ENCODE data around the gene CAPNS2. TPM values are rescaled to one million over a fixed set of nuclear protein-coding genes. Genes with fewer than 3 reads are reported as not detected.

Gene CAPNS2
- total RNA-seq, 3 donors from 2014 or later = 0.66 to 1.0 (median 0.96) TPM

GRCh38 chr16:55530316-55530856 lies 36.1 kb upstream of the CAPNS2 start:
- intact Hi-C loops (cut with DNase I; ENCODE audit: low total_unique reads) = no loop called here

DNA sequence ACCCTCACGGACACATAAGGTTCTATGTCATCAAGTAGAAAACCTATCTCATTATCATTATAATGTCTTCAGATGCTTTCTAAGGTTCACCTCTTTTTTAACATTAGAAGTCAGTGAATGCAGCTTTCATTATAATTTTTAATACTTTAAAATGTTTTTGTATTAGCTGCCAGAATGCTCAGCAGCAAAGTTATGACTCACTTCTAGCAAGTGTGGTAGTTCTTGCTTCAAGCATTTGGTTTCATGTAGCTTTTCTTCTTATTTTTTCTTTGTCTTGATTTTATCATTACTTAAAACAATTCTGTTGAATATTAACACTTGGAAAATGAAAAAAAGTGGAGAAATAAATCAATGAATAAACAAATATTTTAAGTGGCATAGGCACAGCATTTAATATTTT lies 34.3 kb upstream of the CAPNS2 start:
- TF ChIP-seq POLR2AphosphoS5 (IDR thresholded peaks at IDR 0.05) = no peak
- TF ChIP-seq, protein P1, sequence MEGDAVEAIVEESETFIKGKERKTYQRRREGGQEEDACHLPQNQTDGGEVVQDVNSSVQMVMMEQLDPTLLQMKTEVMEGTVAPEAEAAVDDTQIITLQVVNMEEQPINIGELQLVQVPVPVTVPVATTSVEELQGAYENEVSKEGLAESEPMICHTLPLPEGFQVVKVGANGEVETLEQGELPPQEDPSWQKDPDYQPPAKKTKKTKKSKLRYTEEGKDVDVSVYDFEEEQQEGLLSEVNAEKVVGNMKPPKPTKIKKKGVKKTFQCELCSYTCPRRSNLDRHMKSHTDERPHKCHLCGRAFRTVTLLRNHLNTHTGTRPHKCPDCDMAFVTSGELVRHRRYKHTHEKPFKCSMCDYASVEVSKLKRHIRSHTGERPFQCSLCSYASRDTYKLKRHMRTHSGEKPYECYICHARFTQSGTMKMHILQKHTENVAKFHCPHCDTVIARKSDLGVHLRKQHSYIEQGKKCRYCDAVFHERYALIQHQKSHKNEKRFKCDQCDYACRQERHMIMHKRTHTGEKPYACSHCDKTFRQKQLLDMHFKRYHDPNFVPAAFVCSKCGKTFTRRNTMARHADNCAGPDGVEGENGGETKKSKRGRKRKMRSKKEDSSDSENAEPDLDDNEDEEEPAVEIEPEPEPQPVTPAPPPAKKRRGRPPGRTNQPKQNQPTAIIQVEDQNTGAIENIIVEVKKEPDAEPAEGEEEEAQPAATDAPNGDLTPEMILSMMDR (IDR thresholded peaks at IDR 0.05) = no peak
- no peak for TF ChIP-seq POLR2A (IDR thresholded peaks at IDR 0.05)
- H3K4me3 ChIP-seq = no peak overlapping the region
- intact Hi-C loops (cut with DNase I; ENCODE audit: low total_unique reads) = no loop called here
- no peaks in the 10 kb centered on the region for H3K27me3 ChIP-seq
- no peaks in the 10 kb centered on the region for H3K4me1 ChIP-seq
- H3K27ac ChIP-seq = no peak overlapping the region
- no peak for DNase-seq (ENCODE audit: low spot score in 2 of 2)
- H3K36me3 ChIP-seq = no peaks in the 10 kb centered on the region
- H3K9me3 ChIP-seq = no peaks in the 10 kb centered on the region

More at GRCh38 chr16:55530316-55530856, 36.1 kb upstream of the CAPNS2 start:
- DNase-seq (ENCODE audit: low spot score in 2 of 2) = no peak
- Histone ChIP-seq H3K4me1 (no peaks in the 10 kb centered on the region), H3K4me3 (no peak overlapping the region), H3K27me3 (no peaks in the 10 kb centered on the region), H3K9me3 (no peaks in the 10 kb centered on the region), H3K36me3 (no peaks in the 10 kb centered on the region), H3K27ac (no peak overlapping the region)
- TF ChIP-seq, protein P1 (IDR thresholded peaks at IDR 0.05) = no peak
- TF ChIP-seq POLR2AphosphoS5 (IDR thresholded peaks at IDR 0.05) = no peak
- TF ChIP-seq POLR2A (IDR thresholded peaks at IDR 0.05) = no peak

DNA sequence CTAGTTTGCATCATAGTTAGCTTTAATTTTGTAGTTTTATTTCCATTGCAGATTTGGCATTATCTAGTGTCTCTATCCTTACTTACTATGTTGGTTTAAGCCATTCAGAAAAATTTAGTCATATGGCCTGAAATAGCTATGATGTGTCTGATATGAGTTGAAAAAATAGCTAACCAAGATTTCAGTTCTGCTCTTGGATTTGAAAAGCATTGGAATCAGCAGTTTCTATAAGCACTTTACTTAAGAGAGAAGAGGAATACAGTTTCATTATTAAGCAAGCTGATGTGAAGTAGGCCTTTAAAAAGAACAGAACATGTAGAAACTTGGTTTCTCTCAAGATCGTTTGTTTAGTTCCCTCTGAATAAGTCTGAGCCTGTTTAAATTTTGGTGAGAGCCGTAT lies 31.7 kb upstream of the CAPNS2 start:
- DNase-seq (ENCODE audit: low spot score in 2 of 2) = no peak
- no peak for TF ChIP-seq POLR2A (IDR thresholded peaks at IDR 0.05)
- no peak for TF ChIP-seq POLR2AphosphoS5 (IDR thresholded peaks at IDR 0.05)
- TF ChIP-seq, protein P1 (IDR thresholded peaks at IDR 0.05) = no peak
- intact Hi-C loops (cut with DNase I; ENCODE audit: low total_unique reads) = no loop called here

GRCh38 chr16:55539049-55539448 lies 27.4 kb upstream of the CAPNS2 start:
- DNase-seq (ENCODE audit: low spot score in 2 of 2) = no peak
- Histone ChIP-seq H3K4me3 (no peak overlapping the region), H3K36me3 (no peaks in the 10 kb centered on the region), H3K27ac (peak overlapping the region in 1 of 2 donors; percentile 68), H3K4me1 (no peaks in the 10 kb centered on the region), H3K27me3 (no peaks in the 10 kb centered on the region), H3K9me3 (no peaks in the 10 kb centered on the region)
- TF ChIP-seq, protein P1 (IDR thresholded peaks at IDR 0.05) = no peak
- TF ChIP-seq POLR2A (IDR thresholded peaks at IDR 0.05) = no peak
- no peak for TF ChIP-seq POLR2AphosphoS5 (IDR thresholded peaks at IDR 0.05)
- intact Hi-C loops (cut with DNase I; ENCODE audit: low total_unique reads) = no loop called here

More for the DNA sequence above, 31.7 kb upstream of the CAPNS2 start:
- Histone ChIP-seq H3K4me1 (no peaks in the 10 kb centered on the region), H3K27me3 (no peaks in the 10 kb centered on the region), H3K36me3 (no peaks in the 10 kb centered on the region), H3K9me3 (no peaks in the 10 kb centered on the region), H3K4me3 (no peak overlapping the region), H3K27ac (no peak overlapping the region)

DNA sequence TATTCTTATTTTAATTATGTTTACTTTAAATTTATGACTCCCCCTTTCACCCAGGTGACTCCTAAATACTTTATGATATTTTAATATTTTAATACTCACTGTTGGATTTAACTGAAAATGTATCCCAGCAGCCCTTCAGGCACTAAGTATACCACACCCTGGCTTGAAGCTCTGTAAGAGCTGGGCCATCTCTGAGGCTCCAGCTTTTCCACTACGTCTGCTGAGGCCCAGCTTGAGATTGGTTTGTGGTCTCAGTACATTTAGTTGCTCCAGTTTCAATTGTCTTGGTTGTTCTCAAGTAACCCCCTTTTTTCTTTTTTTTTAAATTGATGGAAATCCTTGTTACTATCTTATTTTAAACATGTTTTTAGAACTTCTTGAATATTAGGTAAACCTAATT lies 27.0 kb upstream of the CAPNS2 start:
- Histone ChIP-seq H3K4me3 (no peak overlapping the region), H3K4me1 (no peaks in the 10 kb centered on the region), H3K27me3 (no peaks in the 10 kb centered on the region), H3K9me3 (no peaks in the 10 kb centered on the region), H3K27ac (peak overlapping the region; percentile 46 to 68), H3K36me3 (no peaks in the 10 kb centered on the region)
- intact Hi-C loops (cut with DNase I; ENCODE audit: low total_unique reads) = no loop called here
- no peak for DNase-seq (ENCODE audit: low spot score in 2 of 2)
- no peak for TF ChIP-seq POLR2A (IDR thresholded peaks at IDR 0.05)

GRCh38 chr16:55540221-55540620 lies 26.3 kb upstream of the CAPNS2 start:
- Histone ChIP-seq H3K36me3 (no peaks in the 10 kb centered on the region), H3K4me1 (no peaks in the 10 kb centered on the region), H3K27ac (peak overlapping the region; percentile 46 to 68), H3K9me3 (no peaks in the 10 kb centered on the region), H3K4me3 (no peak overlapping the region), H3K27me3 (no peaks in the 10 kb centered on the region)
- DNase-seq (ENCODE audit: low spot score in 2 of 2) = no peak
- TF ChIP-seq POLR2A (IDR thresholded peaks at IDR 0.05) = no peak
- no peak for TF ChIP-seq POLR2AphosphoS5 (IDR thresholded peaks at IDR 0.05)
- TF ChIP-seq, protein P1 (IDR thresholded peaks at IDR 0.05) = no peak
- intact Hi-C loops (cut with DNase I; ENCODE audit: low total_unique reads) = no loop called here
